CD4-positive, alpha-beta T cell treated with Interleukin-15 for 4 hours (primary cell): ENCODE measurements around the gene TCFL5.

Experiments
- DNase-seq: peaks from one replicate; pipeline ENCODE4 v3.0.0-alpha.2; 2020; ENCODE audit warnings: low spot score

Gene TCFL5

GRCh38 chr20:62809530-62810428 is 51.8 kb downstream of the TCFL5 start:
- DNase-seq: no peak

- peak; percentile 73 for DNase-seq
These were observed 53.3 kb downstream of the TCFL5 start for GRCh38 chr20:62808211-62808865.

- DNase-seq: no peak
These were observed 54.0 kb downstream of the TCFL5 start for GRCh38 chr20:62807444-62808210.

- DNase-seq: no peak
These were observed 55.1 kb downstream of the TCFL5 start for GRCh38 chr20:62806383-62807050.

GRCh38 chr20:62805711-62806382 is 55.8 kb downstream of the TCFL5 start:
- DNase-seq: no peak

GRCh38 chr20:62805155-62805710 is 56.4 kb downstream of the TCFL5 start:
- no peak for DNase-seq

GRCh38 chr20:62804627-62805154 is 56.9 kb downstream of the TCFL5 start, which contains the start of gene OGFR:
Gene OGFR, plus strand, starts transcription at chr20:62804835. Its CDS starts 25 bp downstream, at chr20:62804860.
- DNase-seq: peak; percentile 68

- no peak for DNase-seq
These were observed 57.5 kb downstream of the TCFL5 start for GRCh38 chr20:62804021-62804626.

GRCh38 chr20:62802026-62802712 is 59.5 kb downstream of the TCFL5 start:
- DNase-seq: no peak

- no peak for DNase-seq
These were observed 60.2 kb downstream of the TCFL5 start for GRCh38 chr20:62801284-62802010.

- no peak for DNase-seq
These were observed 61.0 kb downstream of the TCFL5 start for GRCh38 chr20:62800314-62801259.

- DNase-seq: no peak
These were observed 61.7 kb downstream of the TCFL5 start for GRCh38 chr20:62799873-62800272.

GRCh38 chr20:62799459-62799858 is 62.2 kb downstream of the TCFL5 start:
- DNase-seq: no peak

GRCh38 chr20:62799036-62799435 is 62.6 kb downstream of the TCFL5 start:
- no peak for DNase-seq

GRCh38 chr20:62797671-62798532 is 63.7 kb downstream of the TCFL5 start:
- no peak for DNase-seq

GRCh38 chr20:62796699-62797491 is 64.7 kb downstream of the TCFL5 start:
- no peak for DNase-seq
